ENCODE measurements around the gene FASTKD1.
A peak's percentile ranks its signal among the peaks of the same experiment; 100 is the strongest.

FASTKD1 gene

GRCh38 chr2:169509298-169509885 is 64.3 kb downstream of the FASTKD1 start, which contains the start of gene KLHL41:
TSS of gene KLHL41 (plus strand) at chr2:169509702. CDS start at chr2:169509779, 77 bp downstream.
- no peak within 1 kb of the TSS for H3K4me3 ChIP-seq (ENCODE audit: low read depth, low read length)
- peak; percentile 34 for DNase-seq (ENCODE audit: low read depth)
- no peak for TF ChIP-seq CTCF (IDR thresholded peaks at IDR 0.05; ENCODE audit: low read depth, low read length, missing control alignments)
- in situ Hi-C loops (cut with HindIII; ENCODE audit: low sequenced_read_pairs) = no loop called here

- no peak for TF ChIP-seq CTCF (IDR thresholded peaks at IDR 0.05; ENCODE audit: low read depth, low read length, missing control alignments)
- DNase-seq (ENCODE audit: low read depth) = no peak
These were observed 66.0 kb downstream of the FASTKD1 start for GRCh38 chr2:169507698-169508097.

DNA sequence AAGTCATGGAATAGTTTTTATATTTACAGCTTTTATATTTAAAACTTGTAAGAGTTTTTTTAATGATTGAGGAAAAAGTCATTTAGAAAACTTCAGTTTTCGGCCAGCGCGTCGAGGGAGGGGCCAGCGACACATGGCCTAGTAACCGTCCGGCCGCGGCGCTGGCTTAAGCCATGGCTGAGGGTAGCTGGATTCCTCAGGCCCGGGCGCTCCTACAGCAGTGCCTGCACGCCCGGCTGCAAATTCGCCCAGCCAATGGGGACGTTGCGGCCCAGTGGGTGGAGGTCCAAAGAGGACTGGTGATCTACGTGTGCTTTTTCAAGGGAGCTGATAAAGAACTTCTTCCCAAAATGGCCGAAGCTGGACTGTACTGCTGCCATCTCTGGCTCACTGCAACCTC is 69.0 kb downstream of the FASTKD1 start:
- DNase-seq (ENCODE audit: low read depth) = no peak
- in situ Hi-C loops (cut with HindIII; ENCODE audit: low sequenced_read_pairs) = no loop called here
- H3K4me3 ChIP-seq (ENCODE audit: low read depth, low read length) = no peak overlapping the region
- no peak for TF ChIP-seq CTCF (IDR thresholded peaks at IDR 0.05; ENCODE audit: low read depth, low read length, missing control alignments)

More at GRCh38 chr2:169507698-169508097, 66.0 kb downstream of the FASTKD1 start:
- in situ Hi-C loops (cut with HindIII; ENCODE audit: low sequenced_read_pairs) = no loop called here
- no peak overlapping the region for H3K4me3 ChIP-seq (ENCODE audit: low read depth, low read length)

DNA sequence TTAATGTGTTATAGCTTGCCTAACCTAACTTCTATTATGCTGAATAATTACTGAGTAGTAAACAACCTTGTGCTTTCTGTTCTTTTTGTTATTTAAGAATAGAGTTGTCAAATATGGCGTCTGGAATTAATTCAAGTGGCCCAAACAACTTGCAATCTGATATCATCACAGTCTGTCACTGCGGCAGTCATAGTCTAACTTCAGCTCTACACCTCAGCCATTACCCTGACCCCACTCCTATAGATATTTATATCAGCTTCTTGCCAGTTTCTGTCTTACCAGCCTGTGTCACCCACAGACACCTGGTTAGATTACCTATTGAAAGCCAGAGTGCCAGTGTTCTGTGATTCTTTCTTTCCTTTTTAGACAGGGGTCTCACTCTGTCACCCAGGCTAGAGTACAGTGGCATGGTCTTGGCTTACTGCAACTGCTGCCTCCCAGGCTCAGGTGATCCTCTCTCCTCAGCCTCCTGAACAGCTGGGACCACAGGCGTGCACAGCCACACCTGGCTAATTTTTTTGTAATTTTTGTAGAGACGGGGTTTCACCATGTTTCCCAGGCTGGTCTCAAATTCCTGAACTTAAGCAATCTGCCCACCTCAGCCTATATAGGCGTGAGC is 78.2 kb downstream of the FASTKD1 start:
- no peak overlapping the region for H3K4me3 ChIP-seq (ENCODE audit: low read depth, low read length)
- DNase-seq (ENCODE audit: low read depth) = no peak
- no peak for TF ChIP-seq CTCF (IDR thresholded peaks at IDR 0.05; ENCODE audit: low read depth, low read length, missing control alignments)
- in situ Hi-C loops (cut with HindIII; ENCODE audit: low sequenced_read_pairs) = no loop called here

DNA sequence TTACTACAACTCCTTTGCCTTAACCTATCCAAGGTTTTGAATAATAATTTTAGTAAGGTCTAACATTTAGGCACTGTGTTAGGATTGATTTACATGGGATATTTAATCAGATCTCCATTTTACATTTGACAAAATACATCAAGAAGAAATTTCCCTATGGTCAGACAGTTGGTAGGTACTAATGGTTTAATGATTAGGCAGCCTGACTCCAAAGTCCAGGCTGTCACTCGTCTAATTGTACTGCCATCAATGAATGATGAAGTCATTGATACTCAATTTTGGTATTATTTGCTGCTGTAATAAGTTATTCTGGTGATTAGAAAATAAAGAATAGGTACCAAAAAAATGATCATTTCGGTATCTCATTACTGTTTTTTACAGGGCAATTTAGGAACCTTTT is 80.3 kb downstream of the FASTKD1 start:
- in situ Hi-C loops (cut with HindIII; ENCODE audit: low sequenced_read_pairs) = no loop called here

DNA sequence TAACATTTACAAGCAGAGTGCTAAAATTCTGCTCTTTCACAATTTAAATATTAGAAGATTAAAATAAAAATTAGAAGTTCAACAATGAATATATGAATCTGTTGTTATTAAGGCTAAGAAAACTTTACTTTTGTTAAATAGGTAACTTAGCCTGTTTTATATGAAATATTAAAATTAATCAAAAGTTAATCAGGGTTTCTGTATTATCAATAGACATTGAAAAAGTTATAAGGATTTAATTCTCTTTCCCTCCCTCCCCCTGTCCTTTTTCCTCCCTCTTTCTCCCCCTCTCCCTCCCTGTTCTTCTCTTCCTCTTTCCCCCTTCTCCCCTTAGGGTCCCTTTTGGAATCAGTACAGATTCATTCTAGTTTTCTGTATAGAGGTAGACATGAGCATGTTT is 82.3 kb downstream of the FASTKD1 start:
- no peak for DNase-seq (ENCODE audit: low read depth)
- in situ Hi-C loops (cut with HindIII; ENCODE audit: low sequenced_read_pairs) = no loop called here
- no peak for TF ChIP-seq CTCF (IDR thresholded peaks at IDR 0.05; ENCODE audit: low read depth, low read length, missing control alignments)
- no peak overlapping the region for H3K4me3 ChIP-seq (ENCODE audit: low read depth, low read length)

More for the DNA sequence above, 80.3 kb downstream of the FASTKD1 start:
- H3K4me3 ChIP-seq (ENCODE audit: low read depth, low read length) = no peak overlapping the region
- TF ChIP-seq CTCF (IDR thresholded peaks at IDR 0.05; ENCODE audit: low read depth, low read length, missing control alignments) = no peak
- DNase-seq (ENCODE audit: low read depth) = no peak
